HG02840 (cell line): ENCODE data around the gene IRX3.

Source experiments
- ATAC-seq: cut with Tn5 transposase; IDR thresholded peaks from one replicate; pipeline ENCODE4 v1.9.1; 2021; ENCODE audit warnings: mild to moderate bottlenecking, moderate library complexity, moderate number of reproducible peaks; ENCODE audit not compliant: unreplicated experiment, low FRiP score

Gene IRX3

DNA sequence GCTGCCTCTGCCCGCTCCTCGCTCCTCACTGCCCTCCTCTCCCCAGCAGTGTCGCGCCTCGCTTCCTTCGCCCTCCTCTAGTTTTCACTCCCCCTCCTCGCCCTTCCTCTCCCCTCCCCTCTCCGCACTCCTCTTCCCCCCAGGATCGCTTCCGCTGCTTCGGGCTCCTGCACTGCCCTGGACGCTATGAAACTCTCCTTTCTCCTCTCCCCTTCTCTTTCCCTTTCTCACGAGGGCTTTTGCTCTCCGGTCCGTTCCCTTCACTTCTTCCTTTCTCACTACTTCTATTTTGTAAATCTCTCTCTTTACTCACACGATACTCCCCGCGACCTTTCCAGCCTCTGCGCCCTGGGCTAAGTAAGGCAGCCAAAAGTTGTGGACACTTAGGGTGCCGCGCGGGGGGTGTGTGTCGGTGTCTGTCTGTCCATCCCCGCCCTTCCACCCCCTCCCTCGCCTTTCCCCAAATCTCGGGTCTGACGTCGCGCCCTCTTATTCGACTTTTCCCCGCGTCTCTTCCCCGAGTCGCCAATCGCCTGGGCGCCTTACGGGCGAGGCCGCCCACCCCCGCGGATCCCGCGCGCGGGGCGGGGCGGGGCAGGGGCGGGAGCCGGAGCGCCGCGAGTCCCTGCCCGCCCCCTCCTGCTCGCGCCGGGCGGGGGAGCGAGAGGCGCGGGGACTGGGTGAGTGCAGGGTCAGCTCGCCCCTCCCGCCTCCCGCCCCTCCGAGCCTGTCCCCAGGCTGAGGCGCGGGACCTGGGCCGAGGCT is at the start of gene IRX3:
Gene IRX3, minus strand, starts transcription at position 422 of the 765 bp plus-strand sequence. CDS start 737 bp downstream, outside the sequence.
- ATAC-seq = no peak

DNA sequence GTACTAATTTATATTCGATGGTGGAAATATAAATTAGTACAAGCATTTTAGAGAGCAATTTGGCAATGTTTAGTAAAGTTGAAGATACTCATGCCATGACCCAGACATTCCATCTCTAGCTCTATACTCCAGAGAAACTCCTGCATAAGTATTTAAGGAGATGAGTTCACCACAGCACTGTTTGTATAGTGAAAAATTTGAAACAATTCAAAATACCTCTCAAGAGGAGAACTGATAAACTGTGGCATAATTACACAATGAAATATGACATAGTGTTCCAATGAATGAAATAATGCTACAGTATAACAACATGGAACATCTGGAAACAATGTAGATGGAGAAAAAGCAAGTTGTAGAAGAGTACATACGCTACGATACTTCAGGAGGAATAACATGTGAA is 48.6 kb upstream of the IRX3 start:
- ATAC-seq = no peak

DNA sequence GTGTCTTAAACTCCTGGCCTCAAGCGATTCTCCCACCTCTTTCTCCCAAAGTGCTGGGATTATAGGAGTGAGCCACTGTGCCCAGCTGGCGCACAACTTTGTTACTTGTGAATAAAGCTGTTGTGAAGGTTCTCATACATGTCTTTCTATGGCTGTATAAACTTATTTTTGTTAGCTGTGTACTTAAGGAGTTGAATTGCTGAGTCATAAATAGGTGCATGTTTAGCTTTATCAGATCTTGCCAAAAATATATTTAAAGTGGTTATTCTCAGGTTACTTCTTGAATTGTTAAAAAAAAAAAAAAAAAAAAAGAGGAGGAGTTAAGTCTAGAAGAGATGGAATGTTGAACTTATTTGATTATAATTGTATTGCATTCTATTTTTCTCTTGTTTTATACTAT is 47.6 kb upstream of the IRX3 start:
- ATAC-seq = no peak

DNA sequence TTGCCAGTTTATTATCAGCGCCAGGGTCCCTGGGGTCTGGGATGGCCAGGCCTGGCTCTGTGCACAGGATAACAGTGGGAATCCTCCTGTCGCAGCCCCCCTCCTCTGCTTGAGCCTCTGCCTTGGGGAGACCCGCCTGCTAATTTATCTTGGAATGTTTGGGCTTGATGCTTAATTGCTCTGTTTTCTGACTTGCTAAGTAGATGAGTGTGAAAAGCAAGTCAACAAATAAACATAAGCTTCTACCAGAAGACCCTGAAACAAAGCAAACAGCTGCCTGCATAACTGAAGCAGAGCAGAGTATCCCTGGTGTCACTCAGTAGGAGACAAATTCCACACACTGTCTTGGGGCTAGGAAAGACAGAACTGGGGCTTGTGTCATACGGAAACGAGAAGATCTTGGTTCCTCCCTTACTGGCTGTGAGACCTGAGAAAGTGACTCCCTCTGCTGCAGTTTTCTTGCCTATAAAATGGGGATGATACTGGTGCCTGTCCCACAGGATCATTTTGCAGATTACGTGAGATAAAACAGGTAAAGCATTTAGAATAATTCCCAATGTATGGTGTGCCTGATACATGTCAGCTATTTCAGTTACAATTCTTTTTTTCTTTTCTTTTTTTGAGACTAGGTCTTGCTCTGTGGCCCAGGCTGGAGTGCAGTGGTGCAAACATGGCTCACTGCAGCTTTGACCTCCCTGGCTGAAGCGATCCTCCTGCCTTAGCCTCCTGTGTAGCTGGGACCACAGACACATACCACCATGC is 44.8 kb upstream of the IRX3 start:
- no peak for ATAC-seq

DNA sequence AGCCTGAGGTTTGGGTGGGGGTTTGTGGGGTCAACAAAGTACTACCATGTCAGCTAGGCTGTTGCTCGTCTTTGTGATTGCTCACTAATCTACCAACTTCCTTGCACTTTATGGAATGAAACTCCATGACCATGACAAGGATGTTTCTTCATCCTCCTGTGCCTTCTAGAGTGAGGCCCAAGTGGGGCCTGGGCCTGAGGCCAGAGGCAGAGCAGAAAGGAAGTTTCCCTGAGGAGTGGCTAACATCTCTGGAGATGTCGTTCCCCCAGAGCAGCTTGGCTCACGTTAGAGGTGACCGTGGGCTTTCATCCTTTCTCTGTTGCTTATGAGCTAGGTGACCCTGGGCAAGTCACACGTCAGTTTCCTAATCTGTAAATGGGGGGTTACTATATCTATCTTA is 41.0 kb upstream of the IRX3 start:
- no peak for ATAC-seq

GRCh38 chr16:54326266-54326662 is 39.7 kb upstream of the IRX3 start:
- ATAC-seq = no peak

- ATAC-seq = no peak
Observed at GRCh38 chr16:54325616-54326265, 39.2 kb upstream of the IRX3 start.

DNA sequence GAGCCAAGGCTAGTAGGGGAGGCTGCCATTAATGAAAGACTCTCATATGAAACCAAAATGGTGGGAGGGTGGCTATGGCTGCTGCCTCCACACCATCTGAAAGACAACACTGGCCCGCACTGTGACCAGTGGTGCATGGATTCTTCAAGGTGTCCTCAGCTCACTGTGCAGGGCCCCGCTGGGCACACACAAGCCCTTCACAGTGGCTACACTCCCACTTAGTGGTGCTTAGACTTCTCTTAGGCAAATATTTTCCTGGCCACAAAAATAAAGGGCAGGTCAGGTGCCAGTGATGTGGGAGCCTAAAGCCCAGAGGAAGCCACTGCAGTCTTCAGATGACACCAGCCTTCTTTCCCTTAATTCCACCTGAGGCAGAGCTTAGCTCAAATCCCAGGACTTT is 38.1 kb upstream of the IRX3 start:
- ATAC-seq = no peak

DNA sequence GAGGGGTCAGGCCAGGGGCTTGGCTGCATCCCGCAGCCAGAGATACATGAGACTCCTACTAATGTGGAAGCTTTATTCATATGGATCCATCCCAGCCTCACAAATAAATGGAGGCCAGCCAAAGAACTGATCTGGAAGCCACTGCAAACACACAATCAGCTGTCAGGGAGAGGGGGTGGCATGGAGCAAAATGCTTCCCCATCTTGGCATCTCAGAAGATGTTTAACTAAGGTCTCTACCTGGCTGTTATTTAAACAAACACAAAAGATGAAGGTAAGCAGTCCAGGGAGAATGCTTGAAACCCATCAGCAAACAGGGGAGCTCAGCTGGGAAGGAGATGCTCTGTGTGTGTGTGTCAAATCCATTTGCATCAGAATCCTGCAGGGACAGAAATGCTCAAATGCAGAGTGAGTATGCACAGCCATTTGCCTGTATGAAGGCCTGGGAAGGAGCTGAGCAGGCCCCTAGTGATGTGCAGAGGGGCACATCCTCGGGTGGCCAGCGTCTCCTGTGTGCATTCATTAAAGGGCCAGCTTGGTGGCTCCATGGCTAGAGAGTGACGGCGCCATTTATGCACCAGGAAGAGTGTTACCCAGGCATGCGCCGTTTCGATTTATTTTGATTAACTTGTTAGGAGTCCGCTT is 34.2 kb upstream of the IRX3 start:
- no peak for ATAC-seq

- ATAC-seq = no peak
Observed at GRCh38 chr16:54318941-54319340, 32.4 kb upstream of the IRX3 start.

- no peak for ATAC-seq
Observed at GRCh38 chr16:54317101-54317611, 30.6 kb upstream of the IRX3 start.

- ATAC-seq = no peak
Observed at GRCh38 chr16:54316095-54316889, 29.7 kb upstream of the IRX3 start.

DNA sequence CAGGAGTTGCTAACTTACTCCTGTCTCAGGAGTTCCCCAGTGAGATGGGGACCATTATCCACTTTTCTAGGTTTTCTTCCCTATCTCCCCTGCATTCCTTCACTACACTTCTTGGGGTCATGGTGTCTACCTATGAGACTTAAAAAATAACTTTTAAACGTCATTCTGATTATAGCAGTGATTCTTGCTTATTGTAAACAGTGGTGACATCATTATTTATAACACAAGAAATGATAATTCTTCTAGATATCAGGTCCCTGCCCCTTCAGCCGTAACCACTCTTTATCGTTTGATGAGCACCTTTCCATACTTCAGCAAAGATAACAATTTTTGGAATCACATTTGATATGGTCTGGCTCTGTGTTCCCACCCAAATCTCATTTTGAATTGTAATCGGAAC is 27.2 kb upstream of the IRX3 start:
- no peak for ATAC-seq

DNA sequence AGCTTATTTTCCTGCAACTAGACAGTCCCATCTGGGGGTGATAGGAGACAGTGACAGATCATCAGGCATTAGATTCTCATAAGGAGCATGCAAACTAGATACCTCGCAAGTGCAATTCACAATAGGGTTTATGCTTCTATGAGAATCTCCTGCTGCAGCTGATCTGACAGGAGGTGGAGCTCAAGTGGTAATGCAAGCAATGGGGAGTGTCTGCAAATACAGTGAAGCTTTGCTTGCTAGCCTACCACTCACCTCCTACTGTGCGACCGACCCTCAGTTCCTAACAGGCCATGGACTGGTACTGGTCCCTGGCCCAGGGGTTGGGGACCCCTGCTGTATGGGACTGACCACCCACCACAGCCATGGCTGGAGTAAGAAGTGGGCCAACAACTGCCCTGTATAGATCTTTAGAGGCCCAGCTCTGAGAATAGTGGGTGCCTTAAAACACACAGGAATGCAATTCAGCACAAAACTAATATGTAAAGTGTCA is 26.0 kb upstream of the IRX3 start:
- ATAC-seq = no peak

GRCh38 chr16:54309341-54309740 is 22.8 kb upstream of the IRX3 start:
- ATAC-seq = no peak

- ATAC-seq = no peak
Observed at GRCh38 chr16:54305080-54305479, 18.5 kb upstream of the IRX3 start.

DNA sequence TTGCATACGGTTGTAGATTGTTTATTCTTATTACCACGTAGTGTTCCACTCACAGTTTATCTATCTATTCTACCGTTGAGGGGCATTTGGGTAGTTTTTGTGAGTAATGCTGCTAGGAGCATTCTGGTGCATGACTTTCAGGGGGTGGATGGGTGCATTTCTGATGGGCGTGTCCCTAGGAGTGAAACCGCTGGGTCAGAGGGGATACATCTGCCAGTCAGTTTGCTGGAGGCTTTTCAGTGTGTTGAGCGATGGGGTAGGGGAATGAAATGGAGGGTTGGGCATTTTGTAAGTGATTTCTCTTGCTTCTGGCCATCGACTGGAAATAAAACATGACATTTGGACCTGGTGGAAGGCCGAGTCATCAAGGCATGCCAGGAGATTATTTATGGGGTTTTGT is 17.0 kb upstream of the IRX3 start:
- no peak for ATAC-seq

DNA sequence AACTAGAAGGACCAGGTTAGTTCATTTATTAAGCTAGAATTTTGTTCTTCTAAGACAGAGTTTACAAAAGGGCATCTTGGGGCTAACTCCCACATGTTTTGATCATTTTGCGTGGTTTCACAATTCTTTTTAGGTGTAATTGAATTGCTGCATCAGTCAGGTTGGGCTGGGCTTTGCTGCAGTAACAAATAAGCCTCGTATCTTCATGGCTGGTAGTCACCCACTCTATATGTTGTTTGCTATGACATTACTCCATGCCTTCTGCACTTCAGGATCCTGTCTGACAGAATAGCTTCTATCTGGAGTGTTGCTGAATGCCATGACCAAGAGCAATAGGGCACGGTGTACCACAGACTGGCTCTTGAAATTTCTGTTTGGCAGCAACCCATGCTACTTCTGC is 10.6 kb upstream of the IRX3 start:
- ATAC-seq = no peak

GRCh38 chr16:54296543-54296942 is 10.0 kb upstream of the IRX3 start:
- no peak for ATAC-seq
